HG03196 (cell line): ENCODE measurements around the gene OR51G2.
"Not testable (repeated sequence)": the region's sequence is repeated elsewhere in the genome, so short reads cannot be mapped to it uniquely, and the experiment has no call there.

Experiments used
- ATAC-seq: cut with Tn5 transposase; IDR thresholded peaks from one replicate; pipeline ENCODE4 v1.9.1; 2021; ENCODE audit not compliant: unreplicated experiment

OR51G2 gene

GRCh38 chr11:4919250-4919649 is at the start of gene OR51G2:
TSS of gene OR51G2 (minus strand) at chr11:4919350. CDS start at chr11:4915663, 3,687 bp downstream.
- ATAC-seq: no peak

- no peak for ATAC-seq
Measured at GRCh38 chr11:4962816-4963215, 43.7 kb upstream of the OR51G2 start.

GRCh38 chr11:4960877-4961276 is 41.7 kb upstream of the OR51G2 start:
- no peak for ATAC-seq

- ATAC-seq: no peak
Measured at GRCh38 chr11:4957396-4957795, 38.2 kb upstream of the OR51G2 start.

GRCh38 chr11:4955613-4956012 is 36.5 kb upstream of the OR51G2 start, which contains the start of gene OR51A2:
TSS of gene OR51A2 (minus strand) at chr11:4955713. CDS start at chr11:4955713, 0 bp downstream.
- ATAC-seq: not testable (repeated sequence)

GRCh38 chr11:4947505-4947904 is 28.4 kb upstream of the OR51G2 start, which contains the start of gene OR51A4:
TSS of gene OR51A4 (minus strand) at chr11:4947605. CDS start at chr11:4947100, 505 bp downstream.
- ATAC-seq: no peak

GRCh38 chr11:4936745-4937144 is 17.6 kb upstream of the OR51G2 start:
- ATAC-seq: no peak

- ATAC-seq: no peak
Measured at GRCh38 chr11:4932751-4933150, 13.6 kb upstream of the OR51G2 start.

- no peak for ATAC-seq
Measured at GRCh38 chr11:4926608-4927007, 7.5 kb upstream of the OR51G2 start.

GRCh38 chr11:4924239-4924638 is 5.1 kb upstream of the OR51G2 start, which contains the start of gene OR51G1:
TSS of gene OR51G1 (minus strand) at chr11:4924339. CDS start at chr11:4924339, 0 bp downstream.
- ATAC-seq: no peak

- ATAC-seq: no peak
Measured at GRCh38 chr11:4922304-4922703, 3.2 kb upstream of the OR51G2 start.

GRCh38 chr11:4921796-4922195 is 2.6 kb upstream of the OR51G2 start:
- ATAC-seq: no peak

- ATAC-seq: no peak
Measured at GRCh38 chr11:4916581-4916980, 2.6 kb downstream of the OR51G2 start.

GRCh38 chr11:4903484-4903883 is 15.7 kb downstream of the OR51G2 start, which contains the start of gene OR51A7:
TSS of gene OR51A7 (plus strand) at chr11:4903783. CDS start at chr11:4907370, 3,587 bp downstream.
- no peak for ATAC-seq

GRCh38 chr11:4891996-4892640 is 27.0 kb downstream of the OR51G2 start:
- ATAC-seq: no peak

- ATAC-seq: no peak
Measured at GRCh38 chr11:4890279-4890678, 28.9 kb downstream of the OR51G2 start.

GRCh38 chr11:4887591-4887990 is 31.6 kb downstream of the OR51G2 start:
- no peak for ATAC-seq

- no peak for ATAC-seq
Measured at GRCh38 chr11:4886186-4886585, 33.0 kb downstream of the OR51G2 start.

- ATAC-seq: no peak
Measured at GRCh38 chr11:4884361-4884760, 34.8 kb downstream of the OR51G2 start.

GRCh38 chr11:4882543-4882942 is 36.6 kb downstream of the OR51G2 start:
- ATAC-seq: no peak

- no peak for ATAC-seq
Measured at GRCh38 chr11:4881860-4882500, 37.2 kb downstream of the OR51G2 start, which contains the start of gene OR51T1. TSS of gene OR51T1 (plus strand) at chr11:4881900. CDS start at chr11:4881900, 0 bp downstream.

GRCh38 chr11:4881188-4881587 is 38.0 kb downstream of the OR51G2 start:
- ATAC-seq: no peak
